IPS DF 6.9 (cell line): ENCODE results near the gene SORT1.

Source experiments
- DNase-seq: peaks from one replicate; pipeline ENCODE4 v3.0.0-alpha.2; 2013; ENCODE audit warnings: low read depth, low spot score
- H3K27ac ChIP-seq: one replicate; pipeline ENCODE4 v1.5.1; 2013; ENCODE audit warnings: low read length, control low read depth
- H3K27me3 ChIP-seq: 2 replicates; pipeline ENCODE4 v1.6.1; 2013; ENCODE audit warnings: mild to moderate bottlenecking, low read length; ENCODE audit not compliant: control insufficient read depth, insufficient read depth
- H3K36me3 ChIP-seq: 2 replicates; pipeline ENCODE4 v1.6.1; 2013; ENCODE audit warnings: low read length; ENCODE audit not compliant: control insufficient read depth, insufficient read depth
- H3K4me1 ChIP-seq: 2 replicates; pipeline ENCODE4 v1.6.1; 2013; ENCODE audit warnings: low read length; ENCODE audit not compliant: control insufficient read depth, insufficient read depth
- H3K4me3 ChIP-seq: 2 replicates; pipeline ENCODE4 v1.5.1; 2013; ENCODE audit warnings: mild to moderate bottlenecking, low read length
- H3K9me3 ChIP-seq: 2 replicates; pipeline ENCODE4 v1.6.1; 2013; ENCODE audit warnings: low read length, inconsistent platforms; ENCODE audit not compliant: control insufficient read depth, insufficient read depth
- WGBS: extraction: QIAGEN DNeasy Blood & Tissue Kit; methylation state at CpG from one replicate; pipeline ENCODE4 v1.1.7; 2013; ENCODE audit warnings: mixed read lengths, missing lambda C conversion rate; ENCODE audit not compliant: insufficient read length, insufficient coverage; 5-methylcytosine and 5-hydroxymethylcytosine counted together

SORT1 gene

DNA sequence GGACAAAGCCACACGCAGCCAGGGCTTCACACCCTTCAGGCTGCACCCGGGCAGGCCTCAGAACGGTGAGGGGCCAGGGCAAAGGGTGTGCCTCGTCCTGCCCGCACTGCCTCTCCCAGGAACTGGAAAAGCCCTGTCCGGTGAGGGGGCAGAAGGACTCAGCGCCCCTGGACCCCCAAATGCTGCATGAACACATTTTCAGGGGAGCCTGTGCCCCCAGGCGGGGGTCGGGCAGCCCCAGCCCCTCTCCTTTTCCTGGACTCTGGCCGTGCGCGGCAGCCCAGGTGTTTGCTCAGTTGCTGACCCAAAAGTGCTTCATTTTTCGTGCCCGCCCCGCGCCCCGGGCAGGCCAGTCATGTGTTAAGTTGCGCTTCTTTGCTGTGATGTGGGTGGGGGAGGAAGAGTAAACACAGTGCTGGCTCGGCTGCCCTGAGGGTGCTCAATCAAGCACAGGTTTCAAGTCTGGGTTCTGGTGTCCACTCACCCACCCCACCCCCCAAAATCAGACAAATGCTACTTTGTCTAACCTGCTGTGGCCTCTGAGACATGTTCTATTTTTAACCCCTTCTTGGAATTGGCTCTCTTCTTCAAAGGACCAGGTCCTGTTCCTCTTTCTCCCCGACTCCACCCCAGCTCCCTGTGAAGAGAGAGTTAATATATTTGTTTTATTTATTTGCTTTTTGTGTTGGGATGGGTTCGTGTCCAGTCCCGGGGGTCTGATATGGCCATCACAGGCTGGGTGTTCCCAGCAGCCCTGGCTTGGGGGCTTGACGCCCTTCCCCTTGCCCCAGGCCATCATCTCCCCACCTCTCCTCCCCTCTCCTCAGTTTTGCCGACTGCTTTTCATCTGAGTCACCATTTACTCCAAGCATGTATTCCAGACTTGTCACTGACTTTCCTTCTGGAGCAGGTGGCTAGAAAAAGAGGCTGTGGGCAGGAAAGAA, 122.9 kb downstream of the SORT1 start:
- H3K27ac ChIP-seq, result no peak overlapping the region
- no peaks in the 10 kb centered on the region for H3K9me3 ChIP-seq
- peaks cover 3% of the 10 kb centered on the region; the same call in 1 of the 2 replicates for H3K4me1 ChIP-seq
- DNase-seq, result no peak
- no peaks in the 10 kb centered on the region for H3K27me3 ChIP-seq
- peaks cover 15% of the 10 kb centered on the region for H3K36me3 ChIP-seq
- no peak overlapping the region for H3K4me3 ChIP-seq
- WGBS, result no CpG with 5 or more reads among the region's 24 CpGs

DNA sequence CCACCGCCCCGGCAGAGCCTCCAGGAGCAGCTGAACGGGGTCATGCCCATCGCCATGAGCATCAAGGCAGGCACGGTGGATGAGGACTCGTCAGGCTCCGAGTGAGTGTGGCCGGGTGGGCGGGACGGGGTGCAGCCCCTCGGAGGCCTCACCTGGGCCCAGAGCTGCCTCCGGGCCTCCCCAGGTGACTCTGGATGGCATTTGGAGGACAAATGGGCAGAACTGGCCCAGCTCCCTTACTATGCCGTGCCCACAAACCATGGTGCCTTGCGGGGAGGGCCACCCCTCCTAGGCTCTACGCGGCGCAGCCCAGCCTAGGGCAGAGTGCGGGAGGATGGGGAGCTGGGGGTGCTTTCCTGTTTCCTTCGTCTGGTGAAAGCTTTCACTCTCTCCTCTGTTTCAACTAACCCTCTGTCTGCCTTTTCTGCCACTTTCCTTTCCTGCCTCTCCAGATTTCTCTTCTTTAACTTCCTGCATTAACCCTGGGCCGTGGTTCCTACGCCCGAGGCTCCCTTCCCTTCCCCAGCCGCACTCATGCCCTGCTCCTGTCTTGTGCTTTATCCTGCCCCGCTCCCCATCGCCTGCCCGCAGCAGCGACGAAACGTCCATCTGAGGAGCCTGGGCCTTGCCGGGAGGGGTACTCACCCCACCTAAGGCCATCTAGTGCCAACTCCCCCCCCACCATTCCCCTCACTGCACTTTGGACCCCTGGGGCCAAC, 124.0 kb downstream of the SORT1 start:
- Histone ChIP-seq H3K27me3 (no peaks in the 10 kb centered on the region), H3K4me3 (no peak overlapping the region), H3K36me3 (peaks cover 23% of the 10 kb centered on the region), H3K4me1 (peaks cover 3% of the 10 kb centered on the region; the same call in 1 of the 2 replicates), H3K27ac (no peak overlapping the region), H3K9me3 (no peaks in the 10 kb centered on the region)
- DNase-seq, result no peak
- WGBS, result no CpG with 5 or more reads among the region's 30 CpGs

DNA sequence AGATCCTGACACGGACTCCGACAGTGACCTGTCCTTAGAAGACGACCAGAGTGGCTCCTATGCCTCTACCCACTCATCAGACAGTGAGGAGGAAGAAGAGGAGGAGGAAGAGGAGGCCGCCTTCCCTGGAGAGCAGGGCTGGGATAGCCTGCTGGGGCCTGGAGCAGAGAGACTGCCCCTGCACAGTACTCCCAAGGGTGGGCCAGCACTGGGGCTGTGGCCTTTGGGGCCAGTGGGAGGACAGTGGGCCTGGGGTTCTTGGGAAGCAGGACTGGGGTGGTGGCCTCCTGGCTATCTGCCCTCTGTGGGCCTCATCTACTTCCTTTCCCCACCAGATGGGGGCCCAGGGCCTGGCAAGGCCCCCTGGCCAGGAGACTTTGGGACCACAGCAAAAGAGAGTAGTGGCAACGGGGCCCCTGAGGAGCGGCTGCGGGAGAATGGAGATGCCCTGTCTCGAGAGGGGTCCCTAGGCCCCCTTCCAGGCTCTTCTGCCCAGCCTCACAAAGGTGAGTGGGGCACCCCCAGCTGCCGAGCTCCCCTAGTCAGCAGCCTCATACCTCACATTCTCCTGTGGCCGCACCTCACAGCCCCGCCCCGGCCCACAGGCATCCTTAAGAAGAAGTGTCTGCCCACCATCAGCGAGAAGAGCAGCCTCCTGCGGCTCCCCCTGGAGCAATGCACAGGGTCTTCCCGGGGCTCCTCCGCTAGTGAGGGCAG, 124.7 kb downstream of the SORT1 start:
- H3K9me3 ChIP-seq, result no peaks in the 10 kb centered on the region
- H3K4me1 ChIP-seq, result peaks cover 3% of the 10 kb centered on the region; the same call in 1 of the 2 replicates
- WGBS, result no CpG with 5 or more reads among the region's 16 CpGs

DNA sequence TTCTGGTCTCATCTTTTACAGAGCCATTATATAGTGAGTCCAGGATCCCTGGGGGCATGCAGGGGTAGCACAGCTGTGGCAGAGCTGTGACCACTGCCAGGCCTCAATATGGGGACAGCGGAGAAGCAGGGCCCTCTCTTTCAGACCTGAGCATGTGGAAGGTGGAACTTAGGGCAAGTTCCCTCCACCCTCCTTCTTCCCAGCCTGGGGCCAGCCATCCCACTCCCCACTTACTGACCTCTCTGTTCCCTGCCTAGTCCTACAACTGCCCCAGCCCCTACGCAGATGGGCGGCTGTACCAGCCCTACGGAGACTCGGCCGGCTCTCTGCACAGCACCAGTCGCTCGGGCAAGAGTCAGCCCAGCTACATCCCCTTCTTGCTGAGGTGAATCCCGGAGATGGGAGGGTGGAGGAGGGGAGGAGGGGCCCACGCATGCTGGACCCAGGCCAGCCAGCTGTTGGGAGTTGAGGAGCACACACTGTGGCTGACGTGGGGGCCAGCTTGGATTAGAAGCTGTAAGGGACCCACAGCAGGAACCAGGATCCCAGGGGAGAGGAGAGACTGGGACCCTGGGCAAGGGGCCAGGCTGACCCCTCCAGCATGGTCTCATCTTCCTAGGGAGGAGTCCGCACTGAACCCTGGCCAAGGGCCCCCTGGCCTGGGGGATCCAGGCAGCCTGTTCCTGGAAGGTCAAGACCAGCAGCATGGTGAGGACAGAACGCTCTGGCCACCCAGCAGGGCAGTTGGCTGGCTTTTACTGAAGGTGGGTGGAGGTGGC, 125.5 kb downstream of the SORT1 start:
- H3K4me1 ChIP-seq, result peaks cover 3% of the 10 kb centered on the region; the same call in 1 of the 2 replicates
- H3K27me3 ChIP-seq, result no peaks in the 10 kb centered on the region
- no peak for DNase-seq
- no peak overlapping the region for H3K27ac ChIP-seq
- no peak overlapping the region for H3K4me3 ChIP-seq
- H3K36me3 ChIP-seq, result peaks cover 25% of the 10 kb centered on the region
- H3K9me3 ChIP-seq, result no peaks in the 10 kb centered on the region
- WGBS, result no CpG with 5 or more reads among the region's 13 CpGs

More for the DNA sequence above, 124.7 kb downstream of the SORT1 start:
- H3K4me3 ChIP-seq, result no peak overlapping the region
- no peak overlapping the region for H3K27ac ChIP-seq
- H3K27me3 ChIP-seq, result no peaks in the 10 kb centered on the region
- H3K36me3 ChIP-seq, result peaks cover 21% of the 10 kb centered on the region
- DNase-seq, result no peak

DNA sequence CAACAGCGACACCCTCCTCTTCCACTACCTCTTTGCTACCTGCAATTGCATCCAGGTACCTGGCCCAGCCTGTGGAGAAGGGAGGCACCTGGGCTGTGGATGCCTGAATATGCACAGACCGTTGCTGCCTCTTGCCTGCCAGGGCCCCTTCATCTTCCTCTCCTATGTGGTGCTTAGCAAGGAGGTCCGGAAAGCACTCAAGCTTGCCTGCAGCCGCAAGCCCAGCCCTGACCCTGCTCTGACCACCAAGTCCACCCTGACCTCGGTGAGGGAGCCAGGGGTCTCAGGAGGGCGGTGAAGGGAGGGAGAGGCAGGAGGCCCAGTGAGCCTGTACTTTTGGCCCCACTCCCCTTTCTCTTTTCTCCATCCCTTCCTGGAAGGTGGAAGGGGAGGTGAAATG, 126.3 kb downstream of the SORT1 start:
- peaks cover 25% of the 10 kb centered on the region for H3K36me3 ChIP-seq
- H3K27me3 ChIP-seq, result no peaks in the 10 kb centered on the region
- no peaks in the 10 kb centered on the region for H3K9me3 ChIP-seq
- H3K27ac ChIP-seq, result no peak overlapping the region
- H3K4me3 ChIP-seq, result no peak overlapping the region
- WGBS, result no CpG with 5 or more reads among the region's 6 CpGs
- H3K4me1 ChIP-seq, result peaks cover 3% of the 10 kb centered on the region; the same call in 1 of the 2 replicates
- DNase-seq, result no peak

DNA sequence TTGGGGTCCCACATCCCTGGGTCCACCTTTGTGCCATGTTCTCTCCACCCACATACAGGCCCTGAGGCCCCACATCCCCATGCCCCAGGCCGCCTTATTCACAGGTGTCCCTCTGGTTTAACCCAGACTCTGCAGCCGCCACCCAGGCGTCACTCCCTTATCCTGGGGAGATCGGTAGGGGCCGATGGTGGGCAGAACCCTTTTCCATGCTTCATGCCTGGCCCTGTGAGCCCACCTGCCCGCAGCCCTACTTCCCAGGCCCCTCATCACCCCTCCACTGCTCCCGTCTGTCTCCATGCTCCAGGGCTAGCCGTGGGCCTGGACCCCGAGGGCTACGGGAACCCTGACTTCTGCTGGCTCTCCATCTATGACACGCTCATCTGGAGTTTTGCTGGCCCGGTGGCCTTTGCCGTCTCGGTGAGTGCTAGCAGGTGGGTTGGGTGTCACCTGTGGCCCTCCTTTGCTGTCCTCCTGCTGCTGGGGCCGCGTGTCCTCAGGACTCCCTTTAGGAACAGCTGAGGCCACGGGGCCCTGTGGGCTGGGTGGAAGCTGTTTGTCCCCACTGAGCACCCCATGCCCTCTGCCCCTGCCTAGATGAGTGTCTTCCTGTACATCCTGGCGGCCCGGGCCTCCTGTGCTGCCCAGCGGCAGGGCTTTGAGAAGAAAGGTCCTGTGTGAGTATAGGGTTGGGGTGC, 126.9 kb downstream of the SORT1 start:
- H3K4me3 ChIP-seq, result no peak overlapping the region
- no peak overlapping the region for H3K27ac ChIP-seq
- H3K36me3 ChIP-seq, result peaks cover 25% of the 10 kb centered on the region
- no peaks in the 10 kb centered on the region for H3K9me3 ChIP-seq
- WGBS, result no CpG with 5 or more reads among the region's 20 CpGs
- peaks cover 3% of the 10 kb centered on the region; the same call in 1 of the 2 replicates for H3K4me1 ChIP-seq
- DNase-seq, result no peak
- H3K27me3 ChIP-seq, result no peaks in the 10 kb centered on the region

DNA sequence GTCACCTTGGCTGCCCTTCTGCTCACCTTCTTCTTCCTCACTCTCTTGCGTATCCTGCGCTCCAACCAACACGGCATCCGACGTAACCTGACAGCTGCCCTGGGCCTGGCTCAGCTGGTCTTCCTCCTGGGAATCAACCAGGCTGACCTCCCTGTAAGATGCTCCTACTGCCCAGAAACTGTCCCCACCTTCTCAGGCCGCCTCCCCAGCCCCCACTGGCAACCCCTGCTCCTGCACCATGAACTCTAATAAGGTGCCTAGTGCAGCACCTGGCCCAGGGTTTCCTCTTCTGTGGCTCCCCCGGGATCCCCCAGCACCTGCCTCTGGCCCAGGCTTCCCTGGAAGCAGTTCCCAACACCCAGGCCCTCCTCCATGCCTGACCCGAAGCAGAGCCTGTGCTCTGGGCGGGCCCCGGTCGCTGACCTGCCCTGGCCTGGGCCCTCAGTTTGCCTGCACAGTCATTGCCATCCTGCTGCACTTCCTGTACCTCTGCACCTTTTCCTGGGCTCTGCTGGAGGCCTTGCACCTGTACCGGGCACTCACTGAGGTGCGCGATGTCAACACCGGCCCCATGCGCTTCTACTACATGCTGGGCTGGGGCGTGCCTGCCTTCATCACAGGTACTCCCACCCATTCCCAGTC, 127.6 kb downstream of the SORT1 start:
- H3K9me3 ChIP-seq, result no peaks in the 10 kb centered on the region
- no CpG with 5 or more reads among the region's 17 CpGs for WGBS
- no peak overlapping the region for H3K27ac ChIP-seq
- no peaks in the 10 kb centered on the region for H3K27me3 ChIP-seq
- H3K36me3 ChIP-seq, result peaks cover 29% of the 10 kb centered on the region
- peaks cover 3% of the 10 kb centered on the region; the same call in 1 of the 2 replicates for H3K4me1 ChIP-seq
- no peak for DNase-seq
- no peak overlapping the region for H3K4me3 ChIP-seq

DNA sequence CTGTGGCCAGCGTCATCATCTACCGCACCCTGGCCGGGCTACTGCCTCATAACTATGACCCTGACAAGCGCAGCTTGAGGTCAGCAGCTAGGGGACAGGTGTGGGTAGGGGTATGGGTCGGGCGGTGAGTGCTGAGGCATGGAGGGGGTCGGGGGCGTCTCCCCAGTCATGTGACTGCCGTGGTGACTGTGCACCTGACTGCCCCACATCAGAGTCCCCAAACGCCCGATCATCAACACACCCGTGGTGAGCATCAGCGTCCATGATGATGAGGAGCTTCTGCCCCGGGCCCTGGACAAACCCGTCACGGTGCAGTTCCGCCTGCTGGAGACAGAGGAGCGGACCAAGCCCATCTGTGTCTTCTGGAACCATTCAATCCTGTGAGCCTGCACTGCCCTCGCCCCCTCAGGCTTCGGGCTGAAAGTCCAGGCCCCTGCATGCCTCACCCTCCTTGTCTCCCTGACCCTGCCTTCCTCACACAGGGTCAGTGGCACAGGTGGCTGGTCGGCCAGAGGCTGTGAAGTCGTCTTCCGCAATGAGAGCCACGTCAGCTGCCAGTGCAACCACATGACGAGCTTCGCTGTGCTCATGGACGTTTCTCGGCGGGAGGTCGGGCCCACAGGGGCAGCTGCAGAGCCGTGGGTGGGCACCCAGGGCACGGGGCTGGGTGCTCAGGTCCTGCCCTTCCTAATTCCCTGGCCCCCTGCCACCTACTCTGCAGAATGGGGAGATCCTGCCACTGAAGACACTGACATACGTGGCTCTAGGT, 128.3 kb downstream of the SORT1 start:
- DNase-seq, result no peak
- Histone ChIP-seq H3K27me3 (no peaks in the 10 kb centered on the region), H3K27ac (no peak overlapping the region), H3K9me3 (no peaks in the 10 kb centered on the region), H3K4me1 (peaks cover under 1% of the 10 kb centered on the region; the same call in 1 of the 2 replicates), H3K36me3 (peaks cover 36% of the 10 kb centered on the region), H3K4me3 (no peak overlapping the region)
- no CpG with 5 or more reads among the region's 33 CpGs for WGBS
